ENCODE measurements around the gene PROZ.

The PROZ gene

GRCh38 chr13:113183450-113184129 is 25.1 kb downstream of the PROZ start:
- Mint-ChIP-seq H3K27ac (peak overlapping the region; percentile 82), H3K27me3 (no peaks in the 10 kb centered on the region), H3K9me3 (no peaks in the 10 kb centered on the region), H3K36me3 (peaks cover 68% of the 10 kb centered on the region), H3K4me1 (peaks cover 82% of the 10 kb centered on the region), H3K4me3 (no peak overlapping the region)
- no peak for DNase-seq
- CTCF ChIA-PET: interaction anchor here (0.6 to 2.5 kb wide), 2 partner anchors 241 to 262 kb away, joined by 3 to 6 read pairs; no protein-coding TSS in a partner anchor

GRCh38 chr13:113184568-113185440 is 26.4 kb downstream of the PROZ start:
- peaks cover 77% of the 10 kb centered on the region for H3K4me1 Mint-ChIP-seq

GRCh38 chr13:113186061-113186900 is 27.8 kb downstream of the PROZ start:
- no peaks in the 10 kb centered on the region for H3K9me3 Mint-ChIP-seq
- H3K4me1 Mint-ChIP-seq: peaks cover 62% of the 10 kb centered on the region
- CTCF ChIA-PET: interaction anchor here (2.5 kb wide), 1 partner anchor 243 kb away, joined by 6 read pairs; no protein-coding TSS in a partner anchor
- peak overlapping the region; percentile 38 for H3K4me3 Mint-ChIP-seq
- peak overlapping the region; percentile 85 for H3K27ac Mint-ChIP-seq
- no peak for DNase-seq
- H3K36me3 Mint-ChIP-seq: peaks cover 64% of the 10 kb centered on the region
- H3K27me3 Mint-ChIP-seq: no peaks in the 10 kb centered on the region

More at GRCh38 chr13:113184568-113185440, 26.4 kb downstream of the PROZ start:
- H3K9me3 Mint-ChIP-seq: no peaks in the 10 kb centered on the region
- H3K36me3 Mint-ChIP-seq: peaks cover 65% of the 10 kb centered on the region
- H3K27me3 Mint-ChIP-seq: no peaks in the 10 kb centered on the region
- H3K27ac Mint-ChIP-seq: peak overlapping the region; percentile 95
- peak; percentile 46 for DNase-seq
- peak overlapping the region; percentile 63 for H3K4me3 Mint-ChIP-seq
- CTCF ChIA-PET: interaction anchor here (2.5 kb wide), 1 partner anchor 242 kb away, joined by 6 read pairs; no protein-coding TSS in a partner anchor

- DNase-seq: peak; percentile 43
- CTCF ChIA-PET: no interaction called here
- Mint-ChIP-seq H3K36me3 (peaks cover 66% of the 10 kb centered on the region), H3K4me1 (peaks cover 55% of the 10 kb centered on the region), H3K27me3 (no peaks in the 10 kb centered on the region), H3K9me3 (no peaks in the 10 kb centered on the region), H3K4me3 (no peak overlapping the region), H3K27ac (peak overlapping the region; percentile 86)
Observed at GRCh38 chr13:113187263-113187669, 28.8 kb downstream of the PROZ start.

GRCh38 chr13:113187883-113188665 is 29.6 kb downstream of the PROZ start:
- CTCF ChIA-PET: no interaction called here
- H3K4me3 Mint-ChIP-seq: no peak overlapping the region
- H3K4me1 Mint-ChIP-seq: peaks cover 53% of the 10 kb centered on the region
- peaks cover 67% of the 10 kb centered on the region for H3K36me3 Mint-ChIP-seq
- DNase-seq: no peak
- peak overlapping the region; percentile 28 for H3K27ac Mint-ChIP-seq
- H3K9me3 Mint-ChIP-seq: no peaks in the 10 kb centered on the region
- H3K27me3 Mint-ChIP-seq: no peaks in the 10 kb centered on the region

- Mint-ChIP-seq H3K9me3 (no peaks in the 10 kb centered on the region), H3K4me3 (no peak overlapping the region), H3K27me3 (no peaks in the 10 kb centered on the region), H3K4me1 (peaks cover 39% of the 10 kb centered on the region), H3K27ac (no peak overlapping the region), H3K36me3 (peaks cover 71% of the 10 kb centered on the region)
- no peak for DNase-seq
- CTCF ChIA-PET: no interaction called here
Observed at GRCh38 chr13:113190181-113190580, 31.7 kb downstream of the PROZ start.

GRCh38 chr13:113192279-113192678 is 33.8 kb downstream of the PROZ start:
- peaks cover 20% of the 10 kb centered on the region for H3K4me1 Mint-ChIP-seq
- H3K27ac Mint-ChIP-seq: no peak overlapping the region
- peaks cover 70% of the 10 kb centered on the region for H3K36me3 Mint-ChIP-seq
- no peak overlapping the region for H3K4me3 Mint-ChIP-seq
- no peak for DNase-seq
- CTCF ChIA-PET: no interaction called here
- H3K9me3 Mint-ChIP-seq: no peaks in the 10 kb centered on the region
- no peaks in the 10 kb centered on the region for H3K27me3 Mint-ChIP-seq

GRCh38 chr13:113192902-113193301 is 34.5 kb downstream of the PROZ start:
- Mint-ChIP-seq H3K4me1 (peaks cover 14% of the 10 kb centered on the region), H3K27me3 (no peaks in the 10 kb centered on the region), H3K27ac (no peak overlapping the region), H3K4me3 (no peak overlapping the region), H3K9me3 (no peaks in the 10 kb centered on the region), H3K36me3 (peaks cover 67% of the 10 kb centered on the region)
- no peak for DNase-seq
- CTCF ChIA-PET: no interaction called here

GRCh38 chr13:113195360-113195759 is 36.9 kb downstream of the PROZ start:
- Mint-ChIP-seq H3K4me3 (no peak overlapping the region), H3K36me3 (peaks cover 58% of the 10 kb centered on the region), H3K27me3 (no peaks in the 10 kb centered on the region), H3K27ac (no peak overlapping the region), H3K4me1 (no peaks in the 10 kb centered on the region), H3K9me3 (no peaks in the 10 kb centered on the region)
- DNase-seq: no peak
- CTCF ChIA-PET: no interaction called here

- H3K27ac Mint-ChIP-seq: no peak overlapping the region
- H3K9me3 Mint-ChIP-seq: no peaks in the 10 kb centered on the region
- CTCF ChIA-PET: no interaction called here
- H3K27me3 Mint-ChIP-seq: no peaks in the 10 kb centered on the region
- H3K4me3 Mint-ChIP-seq: no peak overlapping the region
- H3K4me1 Mint-ChIP-seq: peaks cover 4% of the 10 kb centered on the region
- H3K36me3 Mint-ChIP-seq: peaks cover 53% of the 10 kb centered on the region
- no peak for DNase-seq
Observed at GRCh38 chr13:113196970-113197737, 38.7 kb downstream of the PROZ start.

GRCh38 chr13:113201815-113202214 is 43.4 kb downstream of the PROZ start:
- Mint-ChIP-seq H3K9me3 (no peaks in the 10 kb centered on the region), H3K36me3 (peaks cover 35% of the 10 kb centered on the region), H3K27ac (no peak overlapping the region), H3K27me3 (no peaks in the 10 kb centered on the region), H3K4me1 (peaks cover 38% of the 10 kb centered on the region), H3K4me3 (no peak overlapping the region)
- DNase-seq: no peak
- CTCF ChIA-PET: interaction anchor here (1.0 kb wide), 1 partner anchor 8 kb away, joined by 5 read pairs; the partner anchor contains the start of gene CUL4A

- H3K4me3 Mint-ChIP-seq: no peak overlapping the region
- peaks cover 36% of the 10 kb centered on the region for H3K36me3 Mint-ChIP-seq
- no peaks in the 10 kb centered on the region for H3K9me3 Mint-ChIP-seq
- CTCF ChIA-PET: no interaction called here
- H3K27ac Mint-ChIP-seq: no peak overlapping the region
- no peaks in the 10 kb centered on the region for H3K27me3 Mint-ChIP-seq
- peaks cover 47% of the 10 kb centered on the region for H3K4me1 Mint-ChIP-seq
- DNase-seq: no peak
Observed at GRCh38 chr13:113202912-113203311, 44.5 kb downstream of the PROZ start.

All from activated naive CD4-positive, alpha-beta T cell treated with anti-CD3 and anti-CD28 coated beads, Interleukin-2, amount 10 ng/mL, durations not matched to agents 7 days and 5 days (primary cell).